K562 (cell line): Measurements from ENCODE around the gene NTNG1. TPM values are rescaled to one million over a fixed set of nuclear protein-coding genes. Genes with fewer than 3 reads are reported as not detected.

Experiments
- ATAC-seq: fragments of 200-7000 bp; cut with Tn5 transposase; 3 replicates; pipeline ENCODE4 v1.9.1; 2020; ENCODE audit warnings: moderate library complexity
- BruUV-seq: library from RNA; stranded (reverse); fragments of 400-500 nt; replicated peaks from 2 replicates; lab custom pipeline; 2021; lab: Mats Ljungman, UMichigan
- CTCF ChIA-PET: fragments of 300-600 bp; formaldehyde crosslinking; extraction: SDS; loops from one replicate; lab custom pipeline; 2021; ENCODE audit warnings: low intra/inter-chr PET ratio; lab: Yijun Ruan, JAX
- POLR2A ChIA-PET: fragments of 300-600, 350-650 bp; sonication (Branson Sonifier 250); formaldehyde crosslinking; extraction: SDS; loops from one replicate; lab custom pipeline; 2021; ENCODE audit warnings: antibody characterized with exemption, inconsistent platforms; lab: Yijun Ruan, JAX
- DNase-seq, 4 experiments: peaks; one replicate each; pipeline versions ENCODE4 v3.0.0 to v3.0.0-alpha.2; 2011 to 2018; ENCODE audit warnings: low spot score in 3 of 4, mixed read lengths in 3 of 4; ENCODE audit errors: extremely low read depth in 1 of 4
- FAIRE-seq: peaks from 2 replicates; lab custom pipeline; 2011; peaks lifted over from hg19 to GRCh38; lab: Jason Lieb, UNC
- H2AFZ ChIP-seq: 2 replicates; pipeline ENCODE4 v1.6.0; 2011; ENCODE audit warnings: low read depth, low read length, control low read depth, inconsistent platforms
- H3K27ac ChIP-seq: fragments of 200-600 bp; 3 replicates; pipeline ENCODE4 v1.8.0; 2011; ENCODE audit warnings: low read depth, mild to moderate bottlenecking, control low read depth, inconsistent platforms, low read length, moderate library complexity, mixed read lengths; ENCODE audit errors: extremely low read depth
- H3K27me3 ChIP-seq, 2 experiments: fragments of 300-600 bp in 1 of 2; 2 replicates in 1 of 2; 3 replicates in 1 of 2; pipeline versions ENCODE4 v1.6.0 to v1.8.0; 2011; ENCODE audit warnings: inconsistent platforms in 2 of 2, low read length in 2 of 2, mild to moderate bottlenecking in 1 of 2, mixed read lengths in 1 of 2, moderate library complexity in 1 of 2; ENCODE audit not compliant: control insufficient read depth in 2 of 2, insufficient read depth in 2 of 2
- H3K36me3 ChIP-seq: fragments of 300-600 bp; 3 replicates; pipeline ENCODE4 v1.8.0; 2011; ENCODE audit warnings: mild to moderate bottlenecking, low read length, inconsistent platforms; ENCODE audit not compliant: control insufficient read depth, insufficient read depth
- H3K4me1 ChIP-seq, 2 experiments: fragments of 200-600 bp in 1 of 2; replicated peaks in 1 of 2; 2 replicates in 1 of 2; 3 replicates in 1 of 2; pipeline versions ENCODE4 v1.5.1 to v1.8.0; 2011; ENCODE audit warnings: inconsistent platforms in 2 of 2, low read length in 2 of 2, mild to moderate bottlenecking in 1 of 2, mixed read lengths in 1 of 2, moderate library complexity in 1 of 2; ENCODE audit not compliant: control insufficient read depth in 2 of 2, insufficient read depth in 2 of 2
- H3K4me2 ChIP-seq: 2 replicates; pipeline ENCODE4 v1.6.1; 2011; ENCODE audit warnings: low read length, control low read depth, inconsistent platforms, mixed read lengths; ENCODE audit not compliant: insufficient read depth
- H3K4me3 ChIP-seq: fragments of 200-600 bp; sonication (generic), shearing (Covaris generic); 2 replicates; pipeline ENCODE4 v1.5.1; 2016; ENCODE audit warnings: control low read depth, inconsistent platforms
- H3K79me2 ChIP-seq: fragments of 200-600 bp; 3 replicates; pipeline ENCODE4 v1.8.0; 2011; ENCODE audit warnings: low read length, inconsistent platforms; ENCODE audit not compliant: control insufficient read depth, insufficient read depth
- H3K9ac ChIP-seq, 2 experiments: 2 replicates each; pipeline versions ENCODE4 v1.6.0 to v1.6.1; 2011; ENCODE audit warnings: low read depth in 2 of 2, low read length in 2 of 2, control low read depth in 1 of 2, inconsistent platforms in 1 of 2, mild to moderate bottlenecking in 1 of 2, mixed read lengths in 1 of 2; ENCODE audit not compliant: insufficient read depth in 1 of 2
- H3K9me1 ChIP-seq: one replicate; pipeline ENCODE4 v1.6.0; 2011; ENCODE audit warnings: inconsistent platforms, mild to moderate bottlenecking, low read length, moderate library complexity; ENCODE audit not compliant: control insufficient read depth, insufficient read depth
- H3K9me3 ChIP-seq: replicated peaks from 2 replicates; pipeline ENCODE4 v1.5.1; 2011; ENCODE audit warnings: low read depth, low read length, inconsistent platforms; ENCODE audit not compliant: control insufficient read depth, insufficient read depth
- H4K20me1 ChIP-seq: replicated peaks from 2 replicates; pipeline ENCODE4 v1.6.1; 2011; ENCODE audit warnings: low read length, inconsistent platforms, mixed read lengths; ENCODE audit not compliant: control insufficient read depth, insufficient read depth
- CBX8 ChIP-seq: fragments of 200-600 bp; sonication (generic); IDR thresholded peaks from 2 replicates; pipeline ENCODE4 v1.6.1; 2012; ENCODE audit warnings: borderline replicate concordance, mixed run types, low read depth, mild to moderate bottlenecking, moderate library complexity, mixed read lengths, low read length, control low read depth, inconsistent platforms; ENCODE audit not compliant: poor library complexity, severe bottlenecking; ENCODE audit errors: extremely low read depth
- CCNT2 ChIP-seq: IDR thresholded peaks from 2 replicates; pipeline ENCODE4 v1.6.1; 2011; ENCODE audit warnings: borderline replicate concordance, low read depth, mild to moderate bottlenecking, moderate library complexity, mixed read lengths, low read length; ENCODE audit not compliant: insufficient read length; ENCODE audit errors: extremely low read depth
- DMBX1 ChIP-seq: fragments of 250-450 bp; sonication (Bioruptor Pico); IDR thresholded peaks from 2 replicates; pipeline ENCODE4 v1.8.0; 2022; ENCODE audit warnings: inconsistent platforms, mild to moderate bottlenecking, moderate library complexity, borderline replicate concordance
- ELF4 ChIP-seq: fragments of 450-650 bp; formaldehyde crosslinking; IDR thresholded peaks from 2 replicates; pipeline ENCODE4 v1.4.0; 2022; ENCODE audit warnings: missing genetic modification characterization
- ETV5 ChIP-seq: sonication (generic); formaldehyde crosslinking; IDR thresholded peaks from 2 replicates; pipeline ENCODE4 v1.4.0; 2020; ENCODE audit warnings: low read depth, mild to moderate bottlenecking, missing genetic modification reagents
- FIP1L1 ChIP-seq: fragments of 200-400 bp; formaldehyde crosslinking; IDR thresholded peaks from 2 replicates; pipeline ENCODE4 v1.6.1; 2018; ENCODE audit warnings: mild to moderate bottlenecking, low read depth, low read length; ENCODE audit not compliant: poor library complexity, severe bottlenecking
- MCM2 ChIP-seq: fragments of 450-650 bp; IDR thresholded peaks from 2 replicates; pipeline ENCODE4 v1.6.1; 2017; ENCODE audit warnings: low read depth, mild to moderate bottlenecking
- MITF ChIP-seq: IDR thresholded peaks from 2 replicates; pipeline ENCODE4 v1.6.1; 2014; ENCODE audit warnings: antibody characterized with exemption
- RAD21 ChIP-seq, 2 experiments: fragments of 250-450 bp in 1 of 2; fragments of 450-650 bp in 1 of 2; sonication (Bioruptor Pico) in 1 of 2; formaldehyde crosslinking in 1 of 2; IDR thresholded peaks in 1 of 2; conservative IDR thresholded peaks in 1 of 2; 2 replicates each; pipeline versions ENCODE4 v1.4.0 to v1.8.0; 2020 to 2022; ENCODE audit warnings: mild to moderate bottlenecking in 2 of 2, moderate library complexity in 1 of 2
- RB1 ChIP-seq: fragments of 450-650 bp; IDR thresholded peaks from 2 replicates; pipeline ENCODE4 v1.6.1; 2017; ENCODE audit warnings: low read depth, mild to moderate bottlenecking
- RFX7 ChIP-seq: fragments of 250-450 bp; sonication (Bioruptor Pico); IDR thresholded peaks from 2 replicates; pipeline ENCODE4 v1.5.1; 2021; ENCODE audit warnings: mild to moderate bottlenecking
- SAFB ChIP-seq: fragments of 200-400 bp; formaldehyde crosslinking; IDR thresholded peaks from 2 replicates; pipeline ENCODE4 v1.6.1; 2017; ENCODE audit warnings: low read depth, low read length, borderline replicate concordance
- TARDBP ChIP-seq: fragments of 450-650 bp; IDR thresholded peaks from 2 replicates; pipeline ENCODE4 v1.6.1; 2016
- TRIM25 ChIP-seq: fragments of 450-650 bp; IDR thresholded peaks from 2 replicates; pipeline ENCODE4 v1.7.0; 2016; ENCODE audit warnings: borderline replicate concordance
- ZBTB1 ChIP-seq: sonication (generic); formaldehyde crosslinking; IDR thresholded peaks from 2 replicates; pipeline ENCODE4 v1.8.1; 2023; ENCODE audit warnings: missing genetic modification reagents, low read depth, mild to moderate bottlenecking, borderline replicate concordance
- ZNF561 ChIP-seq: fragments of 450-650 bp; formaldehyde crosslinking; conservative IDR thresholded peaks from 2 replicates; pipeline ENCODE4 v1.4.0; 2020; ENCODE audit warnings: mild to moderate bottlenecking, moderate library complexity
- ZNF696 ChIP-seq: fragments of 250-450 bp; sonication (Bioruptor Pico); conservative IDR thresholded peaks from 2 replicates; pipeline ENCODE4 v1.4.0; 2020; ENCODE audit warnings: mild to moderate bottlenecking, moderate library complexity
- ZNF75A ChIP-seq: fragments of 450-650 bp; formaldehyde crosslinking; IDR thresholded peaks from 2 replicates; pipeline ENCODE4 v1.4.0; 2020; ENCODE audit warnings: mild to moderate bottlenecking
- ZNF764 ChIP-seq: fragments of 250-450 bp; sonication (Bioruptor Pico); IDR thresholded peaks from 2 replicates; pipeline ENCODE4 v1.4.0; 2020; ENCODE audit warnings: low read depth, mild to moderate bottlenecking, moderate library complexity
- WGBS: fragments of 100-300 bp; shearing (Covaris generic); methylation state at CpG from one replicate; pipeline ENCODE4 v1.1.6; 2016; ENCODE audit warnings: low coverage, mixed read lengths; ENCODE audit not compliant: insufficient coverage; ENCODE audit errors: missing lambda C conversion rate; 5-methylcytosine and 5-hydroxymethylcytosine counted together
- in situ Hi-C: fragments of 300-500 bp; cut with MboI; formaldehyde crosslinking; loops from 4 replicates; pipeline ENCODE4 v1.15.0; 2018; ENCODE audit warnings: inconsistent platforms, mixed read lengths
- intact Hi-C: fragments of 100-400 bp; cut with micrococcal nuclease; formaldehyde crosslinking; loops from 2 replicates; pipeline ENCODE4 v1.14.2; 2022
- polyA plus RNA-seq, 8 experiments: library from polyadenylated mRNA; depleted of rRNA in 4 of 8; stranded (reverse) in 5 of 8; unstranded in 3 of 8; fragments of >200 nt; fragmentation: Nextera tagmentation in 2 of 8; fragmentation: Illumina TruSeq in 1 of 8; extraction: Ambion mirVana in 2 of 8; extraction: Trizol in 1 of 8; gene quantifications; 2 replicates each; pipeline versions ENCODE4 v1.2.1 to v1.2.3, GENCODE V29; 2011 to 2014; ENCODE audit warnings: inconsistent platforms in 1 of 8, missing spikeins in 1 of 8
- total RNA-seq, 7 experiments: library from RNA; depleted of rRNA in 6 of 7; stranded (reverse); fragments of >200 nt in 6 of 7; fragmentation: Illumina TruSeq in 2 of 7; extraction: Trizol in 2 of 7; gene quantifications; 2 replicates each; pipeline versions ENCODE4 v1.2.1 to v1.2.3, GENCODE V29; 2011 to 2021; ENCODE audit warnings: low replicate concordance in 1 of 7

Gene NTNG1
- total and polyA plus RNA-seq, 9 of the 15 experiments (the other 6 are each of a cell fraction or from before 2014, with no cell fraction given), result not detected

GRCh38 chr1:107479865-107480350 lies 339.1 kb downstream of the NTNG1 start:
- WGBS, result under 1% methylated on average over 11 of the region's 11 CpGs
- ChIA-PET CTCF (no interaction called here), POLR2A (no interaction called here)
- H3K9me3 ChIP-seq, result no peaks in the 10 kb centered on the region
- no peak overlapping the region for H3K4me2 ChIP-seq
- no peak overlapping the region for H3K4me3 ChIP-seq
- no peak for FAIRE-seq
- H3K27me3 ChIP-seq, result no peaks in the 10 kb centered on the region
- H3K36me3 ChIP-seq, result no peaks in the 10 kb centered on the region
- no peak for TF ChIP-seq ZBTB1
- no peak for TF ChIP-seq ZNF764 (CRISPR knock-in tag)
- no peak for TF ChIP-seq MCM2
- TF ChIP-seq CBX8, result no peak
- no peak for TF ChIP-seq RAD21 (CRISPR knock-in tag; conservative IDR thresholded peaks at IDR 0.05 in 1 of 2, IDR thresholded peaks at IDR 0.05 in 1 of 2)
- no peak for TF ChIP-seq TARDBP
- no peak for TF ChIP-seq ELF4 (CRISPR knock-in tag)
- TF ChIP-seq SAFB, result no peak
- no peak for TF ChIP-seq ZNF696 (CRISPR knock-in tag)
- TF ChIP-seq ZNF561, result no peak
- TF ChIP-seq RB1, result no peak
- no peak for TF ChIP-seq MITF
- no peak for TF ChIP-seq ETV5 (CRISPR knock-in tag)
- no peak for TF ChIP-seq CCNT2
- no peak for TF ChIP-seq ZNF75A (CRISPR knock-in tag)
- TF ChIP-seq RFX7 (CRISPR knock-in tag), result no peak
- no peak for TF ChIP-seq FIP1L1
- no peak for TF ChIP-seq DMBX1 (CRISPR knock-in tag)
- no peak for TF ChIP-seq TRIM25
- H3K79me2 ChIP-seq, result no peaks in the 10 kb centered on the region
- H4K20me1 ChIP-seq, result no peaks in the 10 kb centered on the region
- no TSS peak for BruUV-seq
- in situ Hi-C loops (no loop called here), intact Hi-C loops (no loop called here)
- no peak overlapping the region for H3K27ac ChIP-seq
- no peaks in the 10 kb centered on the region for H3K4me1 ChIP-seq
- H2AFZ ChIP-seq, result no peak overlapping the region
- no peak overlapping the region for H3K9ac ChIP-seq
- DNase-seq, result no peak
- ATAC-seq, result no peak
- H3K9me1 ChIP-seq, result no peaks in the 10 kb centered on the region
